ENCODE results near the gene KCNMB2. TPM values are rescaled to one million over a fixed set of nuclear protein-coding genes. Genes with fewer than 3 reads are reported as not detected.

KCNMB2 gene
- total RNA-seq, 1 experiment from 2014 or later, result not detected

- no peak for TF ChIP-seq EZH2 (IDR thresholded peaks at IDR 0.05; ENCODE audit: borderline replicate concordance, low read depth, low read length, poor library complexity, severe bottlenecking)
- TF ChIP-seq, protein P1, sequence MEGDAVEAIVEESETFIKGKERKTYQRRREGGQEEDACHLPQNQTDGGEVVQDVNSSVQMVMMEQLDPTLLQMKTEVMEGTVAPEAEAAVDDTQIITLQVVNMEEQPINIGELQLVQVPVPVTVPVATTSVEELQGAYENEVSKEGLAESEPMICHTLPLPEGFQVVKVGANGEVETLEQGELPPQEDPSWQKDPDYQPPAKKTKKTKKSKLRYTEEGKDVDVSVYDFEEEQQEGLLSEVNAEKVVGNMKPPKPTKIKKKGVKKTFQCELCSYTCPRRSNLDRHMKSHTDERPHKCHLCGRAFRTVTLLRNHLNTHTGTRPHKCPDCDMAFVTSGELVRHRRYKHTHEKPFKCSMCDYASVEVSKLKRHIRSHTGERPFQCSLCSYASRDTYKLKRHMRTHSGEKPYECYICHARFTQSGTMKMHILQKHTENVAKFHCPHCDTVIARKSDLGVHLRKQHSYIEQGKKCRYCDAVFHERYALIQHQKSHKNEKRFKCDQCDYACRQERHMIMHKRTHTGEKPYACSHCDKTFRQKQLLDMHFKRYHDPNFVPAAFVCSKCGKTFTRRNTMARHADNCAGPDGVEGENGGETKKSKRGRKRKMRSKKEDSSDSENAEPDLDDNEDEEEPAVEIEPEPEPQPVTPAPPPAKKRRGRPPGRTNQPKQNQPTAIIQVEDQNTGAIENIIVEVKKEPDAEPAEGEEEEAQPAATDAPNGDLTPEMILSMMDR (conservative IDR thresholded peaks at IDR 0.05; ENCODE audit: low read depth, low read length), result no peak
- Histone ChIP-seq H3K27me3 (replicated peaks; ENCODE audit: insufficient read depth, low read depth, low read length, poor library complexity) (no peaks in the 10 kb centered on the region), H3K9me3 (ENCODE audit: low read depth, low read length, poor library complexity, severe bottlenecking) (no peaks in the 10 kb centered on the region), H3K4me3 (ENCODE audit: low read depth, low read length, poor library complexity, severe bottlenecking) (no peak overlapping the region), H3K4me1 (ENCODE audit: insufficient read depth, low read length, poor library complexity, severe bottlenecking) (peaks cover 3% of the 10 kb centered on the region), H3K36me3 (ENCODE audit: insufficient read depth, low read length, poor library complexity, severe bottlenecking) (no peaks in the 10 kb centered on the region), H3K27ac (ENCODE audit: low read depth, low read length, poor library complexity, severe bottlenecking) (no peak overlapping the region)
- intact Hi-C loops (cut with micrococcal nuclease; ENCODE audit: unreplicated experiment), result no loop called here
- no TSS peak for BruUV-seq (replicated peaks)
- ChIA-PET CTCF (no interaction called here), POLR2A (ENCODE audit: low non-redundant PET) (no interaction called here)
- DNase-seq (ENCODE audit: low spot score), result no peak
These were observed 49.2 kb downstream of the KCNMB2 start for GRCh38 chr3:178585454-178585853.

DNA sequence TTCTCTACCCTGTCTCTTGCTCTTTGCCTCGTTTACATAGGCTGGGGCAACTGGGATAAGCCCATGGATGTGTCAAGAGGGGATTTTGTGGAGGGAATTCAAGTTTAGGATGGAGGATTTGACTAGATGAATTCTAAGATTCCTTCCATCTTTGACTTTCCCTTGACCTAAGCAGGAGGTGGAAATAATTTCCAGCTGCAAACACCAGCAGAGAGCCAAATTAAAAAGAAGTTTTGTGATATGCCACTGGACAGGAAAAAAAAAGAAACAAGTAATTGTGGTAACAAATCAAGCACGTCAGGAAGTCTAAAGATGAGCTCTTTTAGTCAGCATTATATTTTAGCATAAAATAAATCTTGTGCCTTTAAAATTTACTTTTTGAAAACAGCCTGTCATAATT, 49.8 kb downstream of the KCNMB2 start:
- Histone ChIP-seq H3K27ac (ENCODE audit: low read depth, low read length, poor library complexity, severe bottlenecking) (no peak overlapping the region), H3K4me3 (ENCODE audit: low read depth, low read length, poor library complexity, severe bottlenecking) (no peak overlapping the region), H3K9me3 (ENCODE audit: low read depth, low read length, poor library complexity, severe bottlenecking) (no peaks in the 10 kb centered on the region), H3K36me3 (ENCODE audit: insufficient read depth, low read length, poor library complexity, severe bottlenecking) (no peaks in the 10 kb centered on the region), H3K4me1 (ENCODE audit: insufficient read depth, low read length, poor library complexity, severe bottlenecking) (peaks cover 3% of the 10 kb centered on the region), H3K27me3 (replicated peaks; ENCODE audit: insufficient read depth, low read depth, low read length, poor library complexity) (no peaks in the 10 kb centered on the region)
- POLR2A ChIA-PET (ENCODE audit: low non-redundant PET), result no interaction called here
- BruUV-seq (replicated peaks), result no TSS peak
- DNase-seq (ENCODE audit: low spot score), result no peak
- intact Hi-C loops (cut with micrococcal nuclease; ENCODE audit: unreplicated experiment), result no loop called here
- CTCF ChIA-PET, result no interaction called here
- TF ChIP-seq, protein P1 (conservative IDR thresholded peaks at IDR 0.05; ENCODE audit: low read depth, low read length), result no peak
- TF ChIP-seq EZH2 (IDR thresholded peaks at IDR 0.05; ENCODE audit: borderline replicate concordance, low read depth, low read length, poor library complexity, severe bottlenecking), result no peak

DNA sequence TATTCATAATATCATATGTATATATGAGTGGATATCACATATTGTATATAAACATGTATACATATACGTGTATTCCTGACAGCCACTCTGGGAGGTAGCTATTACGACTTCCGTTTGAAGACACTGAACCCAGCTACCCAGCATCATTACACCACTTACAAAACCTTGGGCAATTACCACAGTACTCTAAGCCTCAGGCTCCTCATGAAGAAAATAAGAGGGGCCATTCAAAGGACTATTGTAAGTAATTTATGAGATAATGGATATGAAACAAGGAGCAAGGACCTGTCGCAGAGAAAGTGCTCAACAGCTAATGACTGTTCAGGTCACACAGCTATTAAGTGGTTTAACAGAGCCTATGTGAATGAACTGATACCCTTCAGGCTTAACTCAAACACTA, 52.4 kb downstream of the KCNMB2 start:
- H3K27ac ChIP-seq (ENCODE audit: low read depth, low read length, poor library complexity, severe bottlenecking), result no peak overlapping the region
- H3K36me3 ChIP-seq (ENCODE audit: insufficient read depth, low read length, poor library complexity, severe bottlenecking), result no peaks in the 10 kb centered on the region
- ChIA-PET CTCF (no interaction called here), POLR2A (ENCODE audit: low non-redundant PET) (no interaction called here)
- no peaks in the 10 kb centered on the region for H3K9me3 ChIP-seq (ENCODE audit: low read depth, low read length, poor library complexity, severe bottlenecking)
- no peak overlapping the region for H3K4me3 ChIP-seq (ENCODE audit: low read depth, low read length, poor library complexity, severe bottlenecking)
- intact Hi-C loops (cut with micrococcal nuclease; ENCODE audit: unreplicated experiment), result no loop called here
- DNase-seq (ENCODE audit: low spot score), result no peak
- H3K4me1 ChIP-seq (ENCODE audit: insufficient read depth, low read length, poor library complexity, severe bottlenecking), result peaks cover 3% of the 10 kb centered on the region
- no peak for TF ChIP-seq EZH2 (IDR thresholded peaks at IDR 0.05; ENCODE audit: borderline replicate concordance, low read depth, low read length, poor library complexity, severe bottlenecking)
- TF ChIP-seq, protein P1 (conservative IDR thresholded peaks at IDR 0.05; ENCODE audit: low read depth, low read length), result no peak
- no TSS peak for BruUV-seq (replicated peaks)
- H3K27me3 ChIP-seq (replicated peaks; ENCODE audit: insufficient read depth, low read depth, low read length, poor library complexity), result no peaks in the 10 kb centered on the region
